ENCODE measurements around the gene MRPL36.

MRPL36 gene

GRCh38 chr5:1784197-1785050 is 15.2 kb downstream of the MRPL36 start:
- Histone ChIP-seq H3K4me3 (ENCODE audit: low read length) (no peak overlapping the region), H3K27ac (ENCODE audit: low read depth, low read length) (no peak overlapping the region), H3K4me1 (ENCODE audit: insufficient read depth, low read length) (peaks cover 8% of the 10 kb centered on the region; the same call in 1 of the 2 replicates), H3K9ac (ENCODE audit: low read depth, low read length) (no peak overlapping the region), H3K27me3 (ENCODE audit: insufficient read depth, low read length) (no peaks in the 10 kb centered on the region), H3K9me3 (ENCODE audit: insufficient read depth, low read depth, low read length) (no peaks in the 10 kb centered on the region), H3K36me3 (ENCODE audit: insufficient read depth, low read length) (no peaks in the 10 kb centered on the region)
- WGBS, result 88% methylated on average over 20 of the region's 20 CpGs

DNA sequence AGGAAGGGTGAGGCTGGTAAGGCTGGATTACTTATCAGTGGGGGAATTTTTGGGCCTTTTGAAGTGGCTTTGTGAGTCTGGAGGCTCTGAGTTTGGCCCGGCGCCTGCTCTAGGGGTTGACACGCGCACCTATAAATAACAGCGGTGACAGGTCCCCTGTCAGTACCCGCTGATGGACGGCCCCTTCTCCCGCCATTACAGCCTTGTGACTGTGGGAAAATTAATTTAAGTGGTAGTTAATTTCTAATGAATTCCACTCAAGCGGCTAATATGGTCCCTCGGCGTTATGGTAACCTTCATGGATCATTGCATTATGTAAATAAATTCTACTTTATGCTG is 16.5 kb downstream of the MRPL36 start:
- H3K27ac ChIP-seq (ENCODE audit: low read depth, low read length), result no peak overlapping the region
- H3K36me3 ChIP-seq (ENCODE audit: insufficient read depth, low read length), result no peaks in the 10 kb centered on the region
- no peaks in the 10 kb centered on the region for H3K27me3 ChIP-seq (ENCODE audit: insufficient read depth, low read length)
- H3K4me3 ChIP-seq (ENCODE audit: low read length), result no peak overlapping the region
- H3K9ac ChIP-seq (ENCODE audit: low read depth, low read length), result no peak overlapping the region
- 88% methylated on average over 11 of the region's 11 CpGs for WGBS
- no peaks in the 10 kb centered on the region for H3K9me3 ChIP-seq (ENCODE audit: insufficient read depth, low read depth, low read length)
- no peaks in the 10 kb centered on the region for H3K4me1 ChIP-seq (ENCODE audit: insufficient read depth, low read length)

DNA sequence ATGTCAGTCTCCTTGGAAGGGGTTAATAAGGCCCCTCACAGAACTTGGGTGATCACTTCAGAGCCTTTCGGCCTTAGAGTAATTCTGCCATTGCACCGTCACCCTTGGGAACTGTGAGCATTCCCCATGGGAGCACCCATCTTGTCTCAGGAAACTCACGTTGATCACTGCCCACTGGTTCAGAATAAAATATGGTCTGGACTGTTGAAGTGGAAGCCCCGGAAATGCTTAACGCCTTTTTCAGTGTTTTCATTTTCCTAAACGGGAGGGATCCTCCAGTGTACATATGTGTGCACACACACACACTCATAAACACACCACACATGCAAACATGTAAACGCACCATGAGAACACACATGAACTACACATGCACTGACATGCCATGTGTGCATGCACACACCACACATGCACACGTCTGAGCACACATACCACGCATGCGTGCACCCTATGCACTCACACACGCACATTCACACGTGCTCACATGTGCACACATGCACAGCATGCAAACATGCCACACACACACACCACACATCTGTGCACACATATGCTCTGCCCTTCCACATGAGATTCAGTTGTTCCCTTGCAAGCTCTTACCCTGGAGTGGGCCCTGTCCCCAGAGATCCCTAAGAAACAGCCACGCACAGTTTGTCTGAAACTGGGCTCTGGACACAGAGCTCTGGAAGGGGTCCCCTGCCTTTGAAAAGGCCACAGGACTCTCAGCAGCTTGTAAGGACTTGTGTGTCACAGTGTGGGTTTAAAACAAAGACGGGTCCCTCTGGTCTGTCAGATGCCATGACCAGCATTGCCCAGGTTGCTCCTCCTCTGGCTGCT is 17.0 kb downstream of the MRPL36 start:
- H3K27ac ChIP-seq (ENCODE audit: low read depth, low read length), result no peak overlapping the region
- H3K36me3 ChIP-seq (ENCODE audit: insufficient read depth, low read length), result no peaks in the 10 kb centered on the region
- no peaks in the 10 kb centered on the region for H3K9me3 ChIP-seq (ENCODE audit: insufficient read depth, low read depth, low read length)
- no peak overlapping the region for H3K4me3 ChIP-seq (ENCODE audit: low read length)
- H3K9ac ChIP-seq (ENCODE audit: low read depth, low read length), result no peak overlapping the region
- no peaks in the 10 kb centered on the region for H3K27me3 ChIP-seq (ENCODE audit: insufficient read depth, low read length)
- WGBS, result 90% methylated on average over 14 of the region's 14 CpGs
- H3K4me1 ChIP-seq (ENCODE audit: insufficient read depth, low read length), result no peaks in the 10 kb centered on the region

DNA sequence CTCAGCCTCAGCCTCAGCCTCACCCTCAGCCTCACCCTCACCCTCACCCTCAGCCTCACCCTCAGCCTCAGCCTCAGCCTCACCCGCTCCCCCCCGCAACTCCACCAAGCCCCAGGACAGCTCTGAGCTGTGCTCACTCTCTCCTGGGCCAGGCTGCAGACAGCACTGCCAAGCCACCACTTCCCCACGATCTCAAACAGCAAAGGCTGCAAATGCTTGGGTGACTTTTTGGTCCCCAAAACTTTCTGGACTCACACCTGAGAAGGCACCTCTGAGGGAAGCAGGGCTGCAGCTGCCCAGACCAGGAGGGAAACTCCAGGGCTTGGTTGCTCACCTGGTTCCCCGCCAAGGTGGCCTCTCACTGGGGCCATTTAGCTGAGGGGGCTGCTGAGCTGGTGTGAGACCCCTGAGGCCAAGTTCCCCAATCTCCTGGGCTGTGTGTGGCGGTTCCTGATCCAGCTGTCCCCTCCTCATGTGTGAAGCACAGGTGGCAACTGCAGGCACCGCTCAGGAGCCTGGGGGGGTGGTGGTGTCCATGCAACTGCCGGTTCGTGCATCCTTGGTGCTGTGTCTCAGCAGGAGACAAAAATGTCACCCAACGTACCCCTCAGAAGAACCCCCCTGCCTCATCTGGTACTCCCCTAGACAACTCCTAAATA is 17.8 kb downstream of the MRPL36 start:
- no peaks in the 10 kb centered on the region for H3K4me1 ChIP-seq (ENCODE audit: insufficient read depth, low read length)
- no peak overlapping the region for H3K27ac ChIP-seq (ENCODE audit: low read depth, low read length)
- no peak overlapping the region for H3K9ac ChIP-seq (ENCODE audit: low read depth, low read length)
- H3K36me3 ChIP-seq (ENCODE audit: insufficient read depth, low read length), result no peaks in the 10 kb centered on the region
- no peaks in the 10 kb centered on the region for H3K27me3 ChIP-seq (ENCODE audit: insufficient read depth, low read length)
- 91% methylated on average over 9 of the region's 9 CpGs for WGBS
- H3K4me3 ChIP-seq (ENCODE audit: low read length), result no peak overlapping the region
- H3K9me3 ChIP-seq (ENCODE audit: insufficient read depth, low read depth, low read length), result no peaks in the 10 kb centered on the region

- no peak overlapping the region for H3K27ac ChIP-seq (ENCODE audit: low read depth, low read length)
- H3K36me3 ChIP-seq (ENCODE audit: insufficient read depth, low read length), result no peaks in the 10 kb centered on the region
- no peaks in the 10 kb centered on the region for H3K9me3 ChIP-seq (ENCODE audit: insufficient read depth, low read depth, low read length)
- H3K9ac ChIP-seq (ENCODE audit: low read depth, low read length), result no peak overlapping the region
- no peak overlapping the region for H3K4me3 ChIP-seq (ENCODE audit: low read length)
- no peaks in the 10 kb centered on the region for H3K27me3 ChIP-seq (ENCODE audit: insufficient read depth, low read length)
- no peaks in the 10 kb centered on the region for H3K4me1 ChIP-seq (ENCODE audit: insufficient read depth, low read length)
- 93% methylated on average over 6 of the region's 6 CpGs for WGBS
Observed at GRCh38 chr5:1781107-1781506, 18.5 kb downstream of the MRPL36 start.

DNA sequence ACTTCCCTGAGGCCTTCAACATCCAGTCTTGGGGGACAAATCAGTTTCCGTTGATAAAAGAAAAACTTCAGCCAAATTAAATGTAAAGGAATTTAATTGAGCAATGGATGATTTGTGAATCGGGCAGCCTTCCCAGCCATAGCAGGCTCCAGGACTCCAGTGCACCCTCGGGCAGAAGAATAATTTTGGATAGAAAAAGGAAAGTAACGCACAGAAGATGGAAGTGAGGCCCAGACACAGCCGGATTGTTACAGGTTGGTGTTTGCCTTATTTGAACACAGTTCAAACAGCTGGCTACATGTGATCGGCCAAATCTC is 19.1 kb downstream of the MRPL36 start:
- no peak overlapping the region for H3K4me3 ChIP-seq (ENCODE audit: low read length)
- H3K9ac ChIP-seq (ENCODE audit: low read depth, low read length), result no peak overlapping the region
- no peak overlapping the region for H3K27ac ChIP-seq (ENCODE audit: low read depth, low read length)
- H3K9me3 ChIP-seq (ENCODE audit: insufficient read depth, low read depth, low read length), result peaks cover under 1% of the 10 kb centered on the region; the same call in 1 of the 2 replicates
- no peaks in the 10 kb centered on the region for H3K4me1 ChIP-seq (ENCODE audit: insufficient read depth, low read length)
- no peaks in the 10 kb centered on the region for H3K36me3 ChIP-seq (ENCODE audit: insufficient read depth, low read length)
- WGBS, result 95% methylated on average over 6 of the region's 6 CpGs
- H3K27me3 ChIP-seq (ENCODE audit: insufficient read depth, low read length), result no peaks in the 10 kb centered on the region

GRCh38 chr5:1779782-1780613 is 19.6 kb downstream of the MRPL36 start:
- Histone ChIP-seq H3K27me3 (ENCODE audit: insufficient read depth, low read length) (no peaks in the 10 kb centered on the region), H3K4me1 (ENCODE audit: insufficient read depth, low read length) (no peaks in the 10 kb centered on the region), H3K27ac (ENCODE audit: low read depth, low read length) (no peak overlapping the region), H3K36me3 (ENCODE audit: insufficient read depth, low read length) (no peaks in the 10 kb centered on the region), H3K9me3 (ENCODE audit: insufficient read depth, low read depth, low read length) (peaks cover 2% of the 10 kb centered on the region; the same call in 1 of the 2 replicates), H3K4me3 (ENCODE audit: low read length) (no peak overlapping the region), H3K9ac (ENCODE audit: low read depth, low read length) (no peak overlapping the region)
- WGBS, result 89% methylated on average over 20 of the region's 20 CpGs

- Histone ChIP-seq H3K4me3 (ENCODE audit: low read length) (no peak overlapping the region), H3K27ac (ENCODE audit: low read depth, low read length) (no peak overlapping the region), H3K9ac (ENCODE audit: low read depth, low read length) (no peak overlapping the region), H3K36me3 (ENCODE audit: insufficient read depth, low read length) (no peaks in the 10 kb centered on the region), H3K9me3 (ENCODE audit: insufficient read depth, low read depth, low read length) (peaks cover 2% of the 10 kb centered on the region; the same call in 1 of the 2 replicates), H3K4me1 (ENCODE audit: insufficient read depth, low read length) (no peaks in the 10 kb centered on the region), H3K27me3 (ENCODE audit: insufficient read depth, low read length) (no peaks in the 10 kb centered on the region)
- 94% methylated on average over 32 of the region's 32 CpGs for whole genome bisulfite sequencing
Observed at GRCh38 chr5:1779021-1779680, 20.5 kb downstream of the MRPL36 start.

- H3K27ac ChIP-seq (ENCODE audit: low read depth, low read length), result no peak overlapping the region
- WGBS, result 84% methylated on average over 19 of the region's 19 CpGs
Observed at GRCh38 chr5:1778138-1779020, 21.3 kb downstream of the MRPL36 start.

More at GRCh38 chr5:1778138-1779020, 21.3 kb downstream of the MRPL36 start:
- peaks cover 2% of the 10 kb centered on the region; the same call in 1 of the 2 replicates for H3K9me3 ChIP-seq (ENCODE audit: insufficient read depth, low read depth, low read length)
- no peaks in the 10 kb centered on the region for H3K36me3 ChIP-seq (ENCODE audit: insufficient read depth, low read length)
- no peak overlapping the region for H3K9ac ChIP-seq (ENCODE audit: low read depth, low read length)
- H3K27me3 ChIP-seq (ENCODE audit: insufficient read depth, low read length), result no peaks in the 10 kb centered on the region
- no peak overlapping the region for H3K4me3 ChIP-seq (ENCODE audit: low read length)
- no peaks in the 10 kb centered on the region for H3K4me1 ChIP-seq (ENCODE audit: insufficient read depth, low read length)

All from HUES64 (cell line).